ENCODE data around the gene LCK. TPM values are rescaled to one million over a fixed set of nuclear protein-coding genes. Genes with fewer than 3 reads are reported as not detected.

LCK gene
- total RNA-seq, 1 experiment from 2014 or later, result 37.6 TPM

- H3K9me3 ChIP-seq (ENCODE audit: control insufficient read depth, low read depth, low read length), result no peaks in the 10 kb centered on the region
- H3K4me2 ChIP-seq (ENCODE audit: insufficient read depth, insufficient read length, low read length), result peak within 1 kb of the TSS; percentile 79
- H3K9ac ChIP-seq (ENCODE audit: extremely low read depth, insufficient read length, low read length), result peak within 1 kb of the TSS; percentile 86
- H4K8ac ChIP-seq (replicated peaks; ENCODE audit: insufficient read length, low read depth, low read length), result no peak within 1 kb of the TSS
- H3K79me1 ChIP-seq (ENCODE audit: insufficient read depth, low read depth, low read length, poor library complexity, severe bottlenecking), result no peaks in the 10 kb centered on the region
- H3K27me3 Mint-ChIP-seq (ENCODE audit: low read depth), result no peaks in the 10 kb centered on the region
- no peak within 1 kb of the TSS for H2AFZ ChIP-seq (ENCODE audit: low read length)
- H3K14ac ChIP-seq (ENCODE audit: insufficient read depth, low read length), result peak within 1 kb of the TSS; percentile 54; the same call in 1 of the 2 replicates
- H3K18ac ChIP-seq (ENCODE audit: insufficient read length, low read depth, low read length), result peak within 1 kb of the TSS; percentile 64
- no peak within 1 kb of the TSS for H2BK5ac ChIP-seq (ENCODE audit: insufficient read length, low read length)
- H4K5ac ChIP-seq (ENCODE audit: insufficient read length, low read depth, low read length), result no peak within 1 kb of the TSS
- DNase-seq, result peak; percentile 96
- H3K56ac ChIP-seq (ENCODE audit: insufficient read length, low read depth, low read length), result no peak within 1 kb of the TSS
- H3K23ac ChIP-seq (ENCODE audit: insufficient read length, low read depth, low read length), result no peak within 1 kb of the TSS
- H2BK20ac ChIP-seq (ENCODE audit: low read depth, low read length, poor library complexity, severe bottlenecking), result no peak within 1 kb of the TSS
- peaks cover 7% of the 10 kb centered on the region for H3K23me2 ChIP-seq (ENCODE audit: insufficient read length, low read depth, low read length, poor library complexity, severe bottlenecking)
- H3T11ph ChIP-seq (ENCODE audit: low read length), result no peak within 1 kb of the TSS
- H2BK120ac ChIP-seq (ENCODE audit: low read depth, low read length, poor library complexity, severe bottlenecking), result no peak within 1 kb of the TSS
- H4K91ac ChIP-seq (ENCODE audit: insufficient read length, low read depth, low read length), result no peak within 1 kb of the TSS
- peaks cover 7% of the 10 kb centered on the region; the same call in 1 of the 2 replicates for H3K4me1 ChIP-seq (ENCODE audit: insufficient read depth, low read length)
- peaks cover 23 to 43% (median 37%) of the 10 kb centered on the region in 3 experiments for H3K36me3 Mint-ChIP-seq (ENCODE audit: insufficient read depth in 1 of 3, low read depth in 3 of 3)
- H3K27me3 ChIP-seq (ENCODE audit: insufficient read depth, low read length), result no peaks in the 10 kb centered on the region
- peaks cover 17 to 25% of the 10 kb centered on the region in 2 experiments for H3K4me1 Mint-ChIP-seq
- no CpG with 5 or more reads among the region's 46 CpGs for WGBS (ENCODE audit: extremely low coverage, insufficient read length, low lambda C conversion rate)
- H3K4ac ChIP-seq (ENCODE audit: low read depth, low read length), result no peak within 1 kb of the TSS
- H3K79me2 ChIP-seq (ENCODE audit: insufficient read depth, low read length), result peaks cover 3% of the 10 kb centered on the region; the same call in 1 of the 2 replicates
- H3K27ac ChIP-seq (ENCODE audit: insufficient read length, low read depth, low read length), result no peak within 1 kb of the TSS
- peak within 1 kb of the TSS; percentile 98 for H3K4me3 Mint-ChIP-seq
- H3K9me3 Mint-ChIP-seq, result no peaks in the 10 kb centered on the region
- H2BK15ac ChIP-seq (ENCODE audit: low read depth, low read length), result no peak within 1 kb of the TSS
- no peak within 1 kb of the TSS for H2AK5ac ChIP-seq (ENCODE audit: insufficient read length, low read length)
- TF ChIP-seq CTCF (conservative IDR thresholded peaks at IDR 0.05), result no peak
- no peaks in the 10 kb centered on the region for H4K20me1 ChIP-seq (ENCODE audit: control insufficient read depth, insufficient read depth, insufficient read length)
- no peak within 1 kb of the TSS for H2BK12ac ChIP-seq (ENCODE audit: insufficient read length, low read depth, low read length)
- H3K27ac Mint-ChIP-seq, result peak within 1 kb of the TSS; percentile 93 to 99 (median 99)
These were observed 28.9 kb upstream of the LCK start, which contains the start of the genes EIF3I and TMEM234 for GRCh38 chr1:32221980-32222755. TSS of gene EIF3I (plus strand) at chr1:32222407. CDS start at chr1:32222442, 35 bp downstream. TSS of gene TMEM234 (minus strand) at chr1:32222353. CDS start at chr1:32222322, 31 bp downstream.

Measured in H9 (cell line).